ENCODE results near the gene DESI1. TPM values are rescaled to one million over a fixed set of nuclear protein-coding genes. Genes with fewer than 3 reads are reported as not detected.
"Not testable (repeated sequence)": the region's sequence is repeated elsewhere in the genome, so short reads cannot be mapped to it uniquely, and the experiment has no call there.

Gene DESI1
- total RNA-seq, 1 experiment from 2014 or later, result 27.6 TPM

GRCh38 chr22:41600976-41601375 lies 19.9 kb downstream of the DESI1 start:
- H3K36me3 ChIP-seq, result peaks cover 58% of the 10 kb centered on the region

GRCh38 chr22:41598891-41599635 lies 21.8 kb downstream of the DESI1 start:
- Histone ChIP-seq H3K9me3 (no peaks in the 10 kb centered on the region), H3K27me3 (no peaks in the 10 kb centered on the region), H3K4me3 (no peak overlapping the region), H3K36me3 (peaks cover 43% of the 10 kb centered on the region)
- no peak for DNase-seq

More at GRCh38 chr22:41600976-41601375, 19.9 kb downstream of the DESI1 start:
- Histone ChIP-seq H3K9me3 (no peaks in the 10 kb centered on the region), H3K27me3 (no peaks in the 10 kb centered on the region), H3K4me3 (no peak overlapping the region)
- DNase-seq, result no peak

- Histone ChIP-seq H3K9me3 (no peaks in the 10 kb centered on the region), H3K4me3 (no peak overlapping the region), H3K36me3 (peaks cover 35% of the 10 kb centered on the region), H3K27me3 (no peaks in the 10 kb centered on the region)
- no peak for DNase-seq
Measured at GRCh38 chr22:41598081-41598480, 22.8 kb downstream of the DESI1 start.

GRCh38 chr22:41597635-41597953 lies 23.2 kb downstream of the DESI1 start:
- H3K9me3 ChIP-seq, result no peaks in the 10 kb centered on the region
- DNase-seq, result no peak
- no peak overlapping the region for H3K4me3 ChIP-seq
- H3K36me3 ChIP-seq, result peaks cover 32% of the 10 kb centered on the region
- no peaks in the 10 kb centered on the region for H3K27me3 ChIP-seq

- Histone ChIP-seq H3K9me3 (no peaks in the 10 kb centered on the region), H3K36me3 (peaks cover 26% of the 10 kb centered on the region), H3K27me3 (no peaks in the 10 kb centered on the region), H3K4me3 (no peak overlapping the region)
- peak; percentile 49 for DNase-seq
Measured at GRCh38 chr22:41596776-41597634, 23.8 kb downstream of the DESI1 start.

- H3K27me3 ChIP-seq, result no peaks in the 10 kb centered on the region
- DNase-seq, result no peak
- no peaks in the 10 kb centered on the region for H3K9me3 ChIP-seq
- peaks cover 16% of the 10 kb centered on the region for H3K36me3 ChIP-seq
- H3K4me3 ChIP-seq, result no peak overlapping the region
Measured at GRCh38 chr22:41595703-41596102, 25.1 kb downstream of the DESI1 start.

- H3K27me3 ChIP-seq, H3K9me3 ChIP-seq, H3K36me3 ChIP-seq, DNase-seq, H3K4me3 ChIP-seq: not testable (repeated sequence)
Measured at GRCh38 chr22:41593336-41593960, 27.4 kb downstream of the DESI1 start.

- H3K36me3 ChIP-seq, result no peaks in the 10 kb centered on the region; the same call in 1 of the 2 replicates
- H3K9me3 ChIP-seq, result no peaks in the 10 kb centered on the region
- peak within 1 kb of the TSS; percentile 89 for H3K4me3 ChIP-seq
- no peaks in the 10 kb centered on the region for H3K27me3 ChIP-seq
- DNase-seq, result peak; percentile 99
Measured at GRCh38 chr22:41589391-41590241, 31.2 kb downstream of the DESI1 start, which contains the start of gene PMM1. PMM1 (minus strand) TSS chr22:41589840; CDS start chr22:41589805, 35 bp downstream.

- peaks cover 4% of the 10 kb centered on the region for H3K36me3 ChIP-seq
- H3K9me3 ChIP-seq, result no peaks in the 10 kb centered on the region
- no peak overlapping the region for H3K4me3 ChIP-seq
- DNase-seq, result no peak
- no peaks in the 10 kb centered on the region for H3K27me3 ChIP-seq
Measured at GRCh38 chr22:41587347-41587723, 33.5 kb downstream of the DESI1 start.

- no peaks in the 10 kb centered on the region for H3K27me3 ChIP-seq
- H3K36me3 ChIP-seq, result peaks cover 4% of the 10 kb centered on the region
- H3K9me3 ChIP-seq, result no peaks in the 10 kb centered on the region
- DNase-seq, result no peak
- no peak overlapping the region for H3K4me3 ChIP-seq
Measured at GRCh38 chr22:41585898-41586297, 34.9 kb downstream of the DESI1 start.

- Histone ChIP-seq H3K9me3 (no peaks in the 10 kb centered on the region), H3K27me3 (no peaks in the 10 kb centered on the region), H3K4me3 (no peak overlapping the region), H3K36me3 (peaks cover 9% of the 10 kb centered on the region)
- no peak for DNase-seq
Measured at GRCh38 chr22:41584881-41585280, 36.0 kb downstream of the DESI1 start.

- peaks cover 9% of the 10 kb centered on the region for H3K36me3 ChIP-seq
- H3K27me3 ChIP-seq, result no peaks in the 10 kb centered on the region
- H3K4me3 ChIP-seq, result no peak overlapping the region
- no peaks in the 10 kb centered on the region for H3K9me3 ChIP-seq
- no peak for DNase-seq
Measured at GRCh38 chr22:41582694-41583093, 38.1 kb downstream of the DESI1 start.

- H3K4me3 ChIP-seq, result no peak overlapping the region
- DNase-seq, result no peak
- H3K27me3 ChIP-seq, result no peaks in the 10 kb centered on the region
- no peaks in the 10 kb centered on the region for H3K9me3 ChIP-seq
- H3K36me3 ChIP-seq, result peaks cover 18% of the 10 kb centered on the region
Measured at GRCh38 chr22:41579997-41580355, 40.9 kb downstream of the DESI1 start.

- Histone ChIP-seq H3K27me3 (no peaks in the 10 kb centered on the region), H3K36me3 (peaks cover 18% of the 10 kb centered on the region), H3K9me3 (no peaks in the 10 kb centered on the region), H3K4me3 (no peak overlapping the region)
- no peak for DNase-seq
Measured at GRCh38 chr22:41579297-41579996, 41.4 kb downstream of the DESI1 start.

GRCh38 chr22:41578818-41579217 lies 42.0 kb downstream of the DESI1 start:
- no peaks in the 10 kb centered on the region for H3K9me3 ChIP-seq
- DNase-seq, result no peak
- H3K4me3 ChIP-seq, result no peak overlapping the region
- H3K27me3 ChIP-seq, result no peaks in the 10 kb centered on the region
- peaks cover 18% of the 10 kb centered on the region for H3K36me3 ChIP-seq

GRCh38 chr22:41578114-41578513 lies 42.7 kb downstream of the DESI1 start:
- peaks cover 14% of the 10 kb centered on the region for H3K36me3 ChIP-seq
- H3K4me3 ChIP-seq, result no peak overlapping the region
- no peak for DNase-seq
- no peaks in the 10 kb centered on the region for H3K27me3 ChIP-seq
- no peaks in the 10 kb centered on the region for H3K9me3 ChIP-seq

Measured in MG63 (cell line).